Measurements from ENCODE around the gene ANKRD18A. TPM values are rescaled to one million over a fixed set of nuclear protein-coding genes. Genes with fewer than 3 reads are reported as not detected.

The ANKRD18A gene
- total and polyA plus RNA-seq, 9 of the 15 experiments (the other 6 are each of a cell fraction or from before 2014, with no cell fraction given), result 1.9 TPM; not detected in 8

DNA sequence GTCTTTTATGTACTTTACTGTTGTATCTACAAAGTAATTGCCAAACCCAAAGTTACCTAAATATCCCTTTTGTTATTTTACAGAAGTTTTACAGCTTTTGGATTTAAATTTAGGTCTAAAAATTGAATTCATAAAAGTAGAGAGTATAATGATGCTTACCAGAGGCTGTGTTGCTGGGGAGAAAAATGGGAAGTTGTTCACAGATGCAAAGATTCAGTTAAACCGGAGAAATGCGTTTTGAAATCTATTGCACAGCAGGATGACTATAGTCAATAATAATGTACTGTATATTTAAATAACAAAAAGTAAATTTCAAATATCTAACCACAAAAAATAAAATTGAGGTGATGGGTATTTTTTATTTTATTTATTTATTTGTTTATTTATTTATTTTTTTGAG, 2.6 kb upstream of the ANKRD18A start:
- H3K79me2 ChIP-seq (ENCODE audit: control insufficient read depth, insufficient read depth, low read length), result no peaks in the 10 kb centered on the region
- ChIA-PET CTCF (ENCODE audit: low intra/inter-chr PET ratio) (no interaction called here), POLR2A (interaction anchor here (0.7 kb wide), 1 partner anchor 1225 kb away, joined by 6 read pairs; no protein-coding TSS in a partner anchor)
- FAIRE-seq (no peak), DNase-seq (ENCODE audit: extremely low read depth in 1 of 4, low spot score in 3 of 4) (no peak), ATAC-seq (no peak)
- no peaks in the 10 kb centered on the region for H3K36me3 ChIP-seq (ENCODE audit: control insufficient read depth, insufficient read depth, low read length)
- no peaks in the 10 kb centered on the region for H3K9me3 ChIP-seq (replicated peaks; ENCODE audit: control insufficient read depth, insufficient read depth, low read depth, low read length)
- H3K27me3 ChIP-seq (ENCODE audit: control insufficient read depth in 2 of 2, insufficient read depth in 2 of 2, low read length in 2 of 2), result peaks cover 0 to 12% of the 10 kb centered on the region in 2 experiments; a peak in 3 of 5 replicates
- in situ Hi-C loops (cut with MboI) (no loop called here), intact Hi-C loops (cut with micrococcal nuclease) (no loop called here)
- no peaks in the 10 kb centered on the region for H4K20me1 ChIP-seq (replicated peaks; ENCODE audit: control insufficient read depth, insufficient read depth, low read length)
- no peaks in the 10 kb centered on the region for H3K9me1 ChIP-seq (ENCODE audit: control insufficient read depth, insufficient read depth, low read length)
- no peak overlapping the region for H3K4me2 ChIP-seq (ENCODE audit: insufficient read depth, low read length)
- WGBS (ENCODE audit: insufficient coverage, low coverage, missing lambda C conversion rate), result 6% methylated on average over 2 of the region's 2 CpGs
- H3K27ac ChIP-seq (ENCODE audit: extremely low read depth, low read depth, low read length), result no peak overlapping the region
- no peak overlapping the region for H3K9ac ChIP-seq (ENCODE audit: insufficient read depth in 1 of 2, low read depth in 2 of 2, low read length in 2 of 2)
- no TSS peak for BruUV-seq (replicated peaks)
- no peak overlapping the region for H2AFZ ChIP-seq (ENCODE audit: low read depth, low read length)
- peaks cover 0 to 6% of the 10 kb centered on the region in 2 experiments; a peak in 1 of 5 replicates for H3K4me1 ChIP-seq (replicated peaks in 1 of 2; ENCODE audit: control insufficient read depth in 2 of 2, insufficient read depth in 2 of 2, low read length in 2 of 2)
- no peak overlapping the region for H3K4me3 ChIP-seq
- no peak for TF ChIP-seq PTRF (tag; IDR thresholded peaks at IDR 0.05)
- TF ChIP-seq ELF1 (tag; IDR thresholded peaks at IDR 0.05), result no peak
- TF ChIP-seq TEAD1 (CRISPR knock-in tag; IDR thresholded peaks at IDR 0.05), result no peak
- TF ChIP-seq RBM34 (IDR thresholded peaks at IDR 0.05; ENCODE audit: borderline replicate concordance, insufficient read depth, low read length), result no peak
- TF ChIP-seq, protein P1, sequence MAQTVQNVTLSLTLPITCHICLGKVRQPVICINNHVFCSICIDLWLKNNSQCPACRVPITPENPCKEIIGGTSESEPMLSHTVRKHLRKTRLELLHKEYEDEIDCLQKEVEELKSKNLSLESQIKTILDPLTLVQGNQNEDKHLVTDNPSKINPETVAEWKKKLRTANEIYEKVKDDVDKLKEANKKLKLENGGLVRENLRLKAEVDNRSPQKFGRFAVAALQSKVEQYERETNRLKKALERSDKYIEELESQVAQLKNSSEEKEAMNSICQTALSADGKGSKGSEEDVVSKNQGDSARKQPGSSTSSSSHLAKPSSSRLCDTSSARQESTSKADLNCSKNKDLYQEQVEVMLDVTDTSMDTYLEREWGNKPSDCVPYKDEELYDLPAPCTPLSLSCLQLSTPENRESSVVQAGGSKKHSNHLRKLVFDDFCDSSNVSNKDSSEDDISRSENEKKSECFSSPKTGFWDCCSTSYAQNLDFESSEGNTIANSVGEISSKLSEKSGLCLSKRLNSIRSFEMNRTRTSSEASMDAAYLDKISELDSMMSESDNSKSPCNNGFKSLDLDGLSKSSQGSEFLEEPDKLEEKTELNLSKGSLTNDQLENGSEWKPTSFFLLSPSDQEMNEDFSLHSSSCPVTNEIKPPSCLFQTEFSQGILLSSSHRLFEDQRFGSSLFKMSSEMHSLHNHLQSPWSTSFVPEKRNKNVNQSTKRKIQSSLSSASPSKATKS (CRISPR knock-in tag; IDR thresholded peaks at IDR 0.05), result no peak
- TF ChIP-seq, protein P2, sequence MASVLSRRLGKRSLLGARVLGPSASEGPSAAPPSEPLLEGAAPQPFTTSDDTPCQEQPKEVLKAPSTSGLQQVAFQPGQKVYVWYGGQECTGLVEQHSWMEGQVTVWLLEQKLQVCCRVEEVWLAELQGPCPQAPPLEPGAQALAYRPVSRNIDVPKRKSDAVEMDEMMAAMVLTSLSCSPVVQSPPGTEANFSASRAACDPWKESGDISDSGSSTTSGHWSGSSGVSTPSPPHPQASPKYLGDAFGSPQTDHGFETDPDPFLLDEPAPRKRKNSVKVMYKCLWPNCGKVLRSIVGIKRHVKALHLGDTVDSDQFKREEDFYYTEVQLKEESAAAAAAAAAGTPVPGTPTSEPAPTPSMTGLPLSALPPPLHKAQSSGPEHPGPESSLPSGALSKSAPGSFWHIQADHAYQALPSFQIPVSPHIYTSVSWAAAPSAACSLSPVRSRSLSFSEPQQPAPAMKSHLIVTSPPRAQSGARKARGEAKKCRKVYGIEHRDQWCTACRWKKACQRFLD (CRISPR knock-in tag; IDR thresholded peaks at IDR 0.05), result no peak
- TF ChIP-seq, protein P3, sequence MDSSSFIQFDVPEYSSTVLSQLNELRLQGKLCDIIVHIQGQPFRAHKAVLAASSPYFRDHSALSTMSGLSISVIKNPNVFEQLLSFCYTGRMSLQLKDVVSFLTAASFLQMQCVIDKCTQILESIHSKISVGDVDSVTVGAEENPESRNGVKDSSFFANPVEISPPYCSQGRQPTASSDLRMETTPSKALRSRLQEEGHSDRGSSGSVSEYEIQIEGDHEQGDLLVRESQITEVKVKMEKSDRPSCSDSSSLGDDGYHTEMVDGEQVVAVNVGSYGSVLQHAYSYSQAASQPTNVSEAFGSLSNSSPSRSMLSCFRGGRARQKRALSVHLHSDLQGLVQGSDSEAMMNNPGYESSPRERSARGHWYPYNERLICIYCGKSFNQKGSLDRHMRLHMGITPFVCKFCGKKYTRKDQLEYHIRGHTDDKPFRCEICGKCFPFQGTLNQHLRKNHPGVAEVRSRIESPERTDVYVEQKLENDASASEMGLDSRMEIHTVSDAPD (CRISPR knock-in tag; IDR thresholded peaks at IDR 0.05), result no peak
- TF ChIP-seq ZNF431 (CRISPR knock-in tag; IDR thresholded peaks at IDR 0.05), result no peak
- TF ChIP-seq ZMIZ1 (IDR thresholded peaks at IDR 0.05; ENCODE audit: low read depth in 2 of 2, low read length in 2 of 2), result no peak
- TF ChIP-seq BRF1 (IDR thresholded peaks at IDR 0.05; ENCODE audit: borderline replicate concordance, extremely low read depth, insufficient read length), result no peak
- no peak for TF ChIP-seq KDM4B (IDR thresholded peaks at IDR 0.05; ENCODE audit: borderline replicate concordance in 2 of 2, low read depth in 1 of 2)
- no peak for TF ChIP-seq DLX4 (CRISPR knock-in tag; IDR thresholded peaks at IDR 0.05)
- TF ChIP-seq NUFIP1 (IDR thresholded peaks at IDR 0.05; ENCODE audit: partially characterized antibody), result no peak

Data from K562 (cell line).